GM19099 (cell line): ENCODE data around the gene PTPA.

Experiments
- POLR2A ChIP-seq: IDR thresholded peaks from 3 replicates; pipeline ENCODE4 v1.6.1; 2011; ENCODE audit warnings: low read depth; ENCODE audit not compliant: insufficient read length; ENCODE audit errors: extremely low read depth

Gene PTPA

GRCh38 chr9:129100383-129101169 is 10.6 kb upstream of the PTPA start:
- no peak for TF ChIP-seq POLR2A

GRCh38 chr9:129101279-129101678 is 9.9 kb upstream of the PTPA start:
- no peak for TF ChIP-seq POLR2A

- TF ChIP-seq POLR2A, result no peak
Observed at GRCh38 chr9:129102095-129102525, 9.1 kb upstream of the PTPA start.

DNA sequence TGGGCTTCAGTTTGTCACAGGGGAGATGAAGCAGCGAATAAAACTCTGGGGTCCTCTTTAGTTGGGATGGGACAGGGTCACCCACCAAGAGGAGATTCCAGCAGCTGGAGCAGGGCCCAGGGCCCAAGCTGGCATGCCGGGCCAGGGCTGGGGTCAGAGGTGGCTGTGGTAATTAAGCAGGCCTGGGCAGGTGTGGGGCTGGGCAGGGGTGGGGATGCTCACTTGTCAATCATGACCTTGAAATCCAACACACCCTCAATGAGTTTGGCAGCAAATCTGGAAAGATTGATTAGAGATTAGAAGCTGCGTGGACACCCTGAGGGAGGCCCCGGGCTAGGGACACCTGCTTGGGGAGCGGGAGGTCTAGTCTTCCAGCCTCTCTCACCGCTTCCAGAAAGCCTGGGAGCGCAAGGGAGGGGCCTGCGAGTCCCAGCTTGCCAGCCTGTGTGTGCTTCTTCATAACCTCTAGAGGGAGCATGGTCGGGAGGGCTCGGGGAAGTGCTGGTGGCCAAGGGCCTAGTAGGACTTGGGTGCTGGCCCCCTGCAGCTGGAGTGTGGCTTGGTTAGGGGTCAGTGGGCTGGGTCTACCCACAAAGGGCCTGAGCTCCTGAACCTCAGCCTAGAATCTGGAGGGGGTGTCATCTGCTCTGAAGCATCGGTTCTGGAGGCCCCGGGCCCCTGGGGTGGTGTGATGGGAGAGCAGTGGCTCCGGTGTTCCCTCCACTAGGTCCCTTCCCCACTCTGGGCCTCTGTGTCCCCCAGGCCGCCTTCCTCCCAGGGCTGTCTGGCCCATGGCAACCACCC is 8.2 kb upstream of the PTPA start:
- no peak for TF ChIP-seq POLR2A

GRCh38 chr9:129103595-129103965 is 7.6 kb upstream of the PTPA start:
- no peak for TF ChIP-seq POLR2A

- TF ChIP-seq POLR2A, result no peak
Observed at GRCh38 chr9:129104051-129104450, 7.2 kb upstream of the PTPA start.

DNA sequence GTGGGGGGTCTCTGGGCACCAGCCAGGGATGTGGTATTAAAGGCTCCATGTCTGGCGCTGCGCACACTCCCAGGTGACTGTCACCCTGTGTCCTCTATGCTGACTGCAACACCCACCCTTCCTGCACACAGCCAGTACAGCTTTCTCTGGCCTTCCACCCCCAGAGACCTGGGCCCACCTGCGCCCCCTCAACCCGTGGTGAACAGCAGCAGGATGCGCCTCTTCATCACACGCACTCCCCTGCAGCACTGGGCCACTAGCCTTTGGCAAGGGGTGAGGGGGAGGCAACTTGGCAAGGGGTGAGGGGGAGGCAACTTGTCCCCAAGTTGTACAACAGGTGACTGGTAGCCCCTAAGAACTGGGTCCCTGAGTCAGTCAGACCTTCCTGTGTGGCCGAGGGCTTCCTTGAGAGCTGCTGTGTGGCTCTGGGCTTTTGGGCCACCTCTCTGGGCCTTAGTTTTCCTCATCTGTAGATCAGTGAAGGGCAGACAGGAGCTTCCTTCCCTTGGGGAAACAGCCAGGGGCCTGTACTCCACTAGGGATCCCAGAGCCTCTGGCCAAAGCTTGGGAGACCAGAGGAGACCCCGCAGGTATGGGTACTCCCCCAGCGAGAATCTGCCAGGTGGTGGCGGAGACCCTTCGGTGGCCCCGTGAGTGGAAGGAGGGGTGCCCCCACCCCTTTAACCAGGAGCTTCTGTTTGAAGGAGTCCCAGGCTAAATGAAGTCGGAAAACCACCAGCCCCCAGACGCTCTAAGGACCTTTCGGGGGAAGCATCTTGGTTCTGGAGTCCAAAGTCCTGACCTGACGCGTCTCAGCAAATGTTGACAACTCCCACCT is 5.1 kb upstream of the PTPA start:
- TF ChIP-seq POLR2A, result no peak

- no peak for TF ChIP-seq POLR2A
Observed at GRCh38 chr9:129107651-129108050, 3.6 kb upstream of the PTPA start.

GRCh38 chr9:129108083-129108804 is 3.0 kb upstream of the PTPA start:
- TF ChIP-seq POLR2A, result no peak

- no peak for TF ChIP-seq POLR2A
Observed at GRCh38 chr9:129108805-129109536, 2.2 kb upstream of the PTPA start.

GRCh38 chr9:129109537-129109903 is 1.7 kb upstream of the PTPA start:
- no peak for TF ChIP-seq POLR2A

- TF ChIP-seq POLR2A, result no peak
Observed at GRCh38 chr9:129109952-129110739, 1.1 kb upstream of the PTPA start.

- peak; percentile 54 for TF ChIP-seq POLR2A
Observed at GRCh38 chr9:129111528-129112151, 425 bp downstream of the PTPA start.
